Activated CD8-positive, alpha-beta memory T cell treated with anti-CD3 and anti-CD28 coated beads, Interleukin-2, amount 50 U/mL, for 48 hours (primary cell): ENCODE measurements around the gene SSTR5.

Experiments
- DNase-seq: peaks from one replicate; pipeline ENCODE4 v3.0.0-alpha.2; 2020

SSTR5 gene

GRCh38 chr16:1127101-1127500 is 54.6 kb downstream of the SSTR5 start:
- no peak for DNase-seq

- no peak for DNase-seq
Measured at GRCh38 chr16:1127971-1128715, 55.6 kb downstream of the SSTR5 start.

- no peak for DNase-seq
Measured at GRCh38 chr16:1129106-1129960, 56.8 kb downstream of the SSTR5 start.

- no peak for DNase-seq
Measured at GRCh38 chr16:1130382-1130781, 57.8 kb downstream of the SSTR5 start.
